HEK293 (cell line): ENCODE results near the gene STUM.

ENCODE experiments used
- CTCF ChIP-seq: fragments of 450-650 bp; formaldehyde crosslinking; IDR thresholded peaks from 2 replicates; pipeline ENCODE4 v1.5.1; 2016; ENCODE audit warnings: missing biosample characterization, missing genetic modification characterization
- MYNN ChIP-seq: fragments of 450-650 bp; formaldehyde crosslinking; IDR thresholded peaks from 2 replicates; pipeline ENCODE4 v1.5.1; 2016; ENCODE audit warnings: missing biosample characterization, missing genetic modification characterization, borderline replicate concordance
- TCF7L2 ChIP-seq: IDR thresholded peaks from 2 replicates; pipeline ENCODE4 v1.6.1; 2011; ENCODE audit warnings: low read depth, mild to moderate bottlenecking, inconsistent platforms, low read length, moderate library complexity, borderline replicate concordance

GRCh38 chr1:226598455-226598849 lies 49.9 kb downstream of the STUM start:
- TF ChIP-seq CTCF (tag by site-specific recombination) = no peak
- TF ChIP-seq MYNN (tag by site-specific recombination) = no peak
- no peak for TF ChIP-seq TCF7L2
